Measurements from ENCODE around the gene HEPACAM2. TPM values are rescaled to one million over a fixed set of nuclear protein-coding genes. Genes with fewer than 3 reads are reported as not detected.

The HEPACAM2 gene
- polyA plus RNA-seq, 1 experiment: not detected

GRCh38 chr7:93203496-93203895 lies 22.8 kb downstream of the HEPACAM2 start:
- POLR2A ChIA-PET: no interaction called here
- no peak for DNase-seq (ENCODE audit: low read depth)
- H3K36me3 ChIP-seq (ENCODE audit: control insufficient read depth, insufficient read depth, low read length): no peaks in the 10 kb centered on the region

GRCh38 chr7:93202594-93203250 lies 23.5 kb downstream of the HEPACAM2 start:
- ChIA-PET CTCF (interaction anchor here (0.9 kb wide), 1 partner anchor 51 kb away, joined by 3 read pairs; no protein-coding TSS in a partner anchor), POLR2A (no interaction called here)
- Histone ChIP-seq H3K4me3 (ENCODE audit: low read depth, low read length) (no peak overlapping the region), H3K36me3 (ENCODE audit: control insufficient read depth, insufficient read depth, low read length) (no peaks in the 10 kb centered on the region), H3K27me3 (ENCODE audit: control insufficient read depth, insufficient read depth, low read length) (peaks cover 4% of the 10 kb centered on the region)
- no peak for TF ChIP-seq CTCF (IDR thresholded peaks at IDR 0.05; ENCODE audit: insufficient read depth, low read depth, low read length)
- no peak for DNase-seq (ENCODE audit: low read depth)

More at GRCh38 chr7:93203496-93203895, 22.8 kb downstream of the HEPACAM2 start:
- Histone ChIP-seq H3K27me3 (ENCODE audit: control insufficient read depth, insufficient read depth, low read length) (peaks cover 4% of the 10 kb centered on the region), H3K4me3 (ENCODE audit: low read depth, low read length) (no peak overlapping the region)
- CTCF ChIA-PET: no interaction called here
- no peak for TF ChIP-seq CTCF (IDR thresholded peaks at IDR 0.05; ENCODE audit: insufficient read depth, low read depth, low read length)

- TF ChIP-seq CTCF (IDR thresholded peaks at IDR 0.05; ENCODE audit: insufficient read depth, low read depth, low read length): no peak
- Histone ChIP-seq H3K36me3 (ENCODE audit: control insufficient read depth, insufficient read depth, low read length) (no peaks in the 10 kb centered on the region), H3K4me3 (ENCODE audit: low read depth, low read length) (no peak overlapping the region), H3K27me3 (ENCODE audit: control insufficient read depth, insufficient read depth, low read length) (peaks cover 4% of the 10 kb centered on the region)
- CTCF ChIA-PET: no interaction called here
- no peak for DNase-seq (ENCODE audit: low read depth)
- POLR2A ChIA-PET: no interaction called here
These were observed 27.8 kb downstream of the HEPACAM2 start for GRCh38 chr7:93198472-93198871.

- H3K27me3 ChIP-seq (ENCODE audit: control insufficient read depth, insufficient read depth, low read length): no peaks in the 10 kb centered on the region; the same call in 1 of the 2 replicates
- no peak for DNase-seq (ENCODE audit: low read depth)
- H3K4me3 ChIP-seq (ENCODE audit: low read depth, low read length): no peak overlapping the region
- no peaks in the 10 kb centered on the region for H3K36me3 ChIP-seq (ENCODE audit: control insufficient read depth, insufficient read depth, low read length)
- POLR2A ChIA-PET: no interaction called here
- TF ChIP-seq CTCF (IDR thresholded peaks at IDR 0.05; ENCODE audit: insufficient read depth, low read depth, low read length): no peak
- CTCF ChIA-PET: no interaction called here
These were observed 29.9 kb downstream of the HEPACAM2 start for GRCh38 chr7:93196336-93196735.

- CTCF ChIA-PET: no interaction called here
- TF ChIP-seq CTCF (IDR thresholded peaks at IDR 0.05; ENCODE audit: insufficient read depth, low read depth, low read length): no peak
- POLR2A ChIA-PET: no interaction called here
- DNase-seq (ENCODE audit: low read depth): no peak
- Histone ChIP-seq H3K36me3 (ENCODE audit: control insufficient read depth, insufficient read depth, low read length) (no peaks in the 10 kb centered on the region), H3K4me3 (ENCODE audit: low read depth, low read length) (no peak overlapping the region), H3K27me3 (ENCODE audit: control insufficient read depth, insufficient read depth, low read length) (no peaks in the 10 kb centered on the region; the same call in 1 of the 2 replicates)
These were observed 31.9 kb downstream of the HEPACAM2 start for GRCh38 chr7:93194386-93194785.

Measured in BJ (cell line).